Gastrocnemius medialis (tissue), 4 donors: ENCODE measurements around the gene C13orf42.

ENCODE experiments used
- POLR2A ChIP-seq, 2 donors: fragments of 450-650 bp; IDR thresholded peaks; one replicate each; pipeline ENCODE4 v1.6.1; 2017; ENCODE audit warnings: antibody characterized with exemption in 2 of 2, mild to moderate bottlenecking in 2 of 2, moderate library complexity in 2 of 2
- TF ChIP-seq, protein P1 (sequence below), 5 experiments: fragments of 450-650 bp in 3 of 5; fragments of 200-600 bp in 2 of 5; sonication (generic) in 2 of 5; IDR thresholded peaks in 4 of 5; conservative IDR thresholded peaks in 1 of 5; 1 replicate in 4 of 5; 2 replicates in 1 of 5; pipeline ENCODE4 v1.5.1; 2016 to 2019; ENCODE audit warnings: antibody characterized with exemption in 5 of 5, mild to moderate bottlenecking in 3 of 5, moderate library complexity in 3 of 5

DNA sequence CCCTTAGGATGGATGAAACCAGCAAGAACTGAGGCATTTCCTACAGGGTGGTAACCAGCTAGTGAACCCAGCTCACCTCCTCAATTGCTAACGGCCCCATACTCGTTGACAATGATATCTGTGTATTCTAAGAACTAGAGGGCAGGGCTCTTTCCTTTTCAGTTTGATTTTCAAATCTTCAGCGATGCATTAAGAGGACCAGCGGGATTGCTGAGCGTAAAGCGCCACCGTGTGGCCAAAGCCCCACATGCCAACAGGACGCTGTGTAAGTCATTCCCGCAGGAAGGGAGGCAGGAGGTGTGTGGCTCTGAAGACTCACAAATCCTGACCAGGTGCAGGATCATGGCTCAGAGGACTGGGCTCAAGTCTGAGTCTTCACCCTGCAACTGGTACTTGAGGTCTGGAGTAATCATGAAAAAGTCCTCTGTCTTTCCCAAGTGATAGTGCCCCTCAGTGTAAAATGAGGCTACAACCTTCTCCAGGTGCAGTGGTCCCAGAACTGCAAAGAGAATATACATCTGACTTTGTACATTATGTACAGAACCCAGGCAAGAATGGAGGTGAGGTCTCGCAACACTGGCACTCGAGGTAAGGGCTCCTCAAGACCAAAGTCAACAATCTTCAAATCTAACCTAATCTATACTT, 40.9 kb downstream of the C13orf42 start:
- TF ChIP-seq, protein P1, sequence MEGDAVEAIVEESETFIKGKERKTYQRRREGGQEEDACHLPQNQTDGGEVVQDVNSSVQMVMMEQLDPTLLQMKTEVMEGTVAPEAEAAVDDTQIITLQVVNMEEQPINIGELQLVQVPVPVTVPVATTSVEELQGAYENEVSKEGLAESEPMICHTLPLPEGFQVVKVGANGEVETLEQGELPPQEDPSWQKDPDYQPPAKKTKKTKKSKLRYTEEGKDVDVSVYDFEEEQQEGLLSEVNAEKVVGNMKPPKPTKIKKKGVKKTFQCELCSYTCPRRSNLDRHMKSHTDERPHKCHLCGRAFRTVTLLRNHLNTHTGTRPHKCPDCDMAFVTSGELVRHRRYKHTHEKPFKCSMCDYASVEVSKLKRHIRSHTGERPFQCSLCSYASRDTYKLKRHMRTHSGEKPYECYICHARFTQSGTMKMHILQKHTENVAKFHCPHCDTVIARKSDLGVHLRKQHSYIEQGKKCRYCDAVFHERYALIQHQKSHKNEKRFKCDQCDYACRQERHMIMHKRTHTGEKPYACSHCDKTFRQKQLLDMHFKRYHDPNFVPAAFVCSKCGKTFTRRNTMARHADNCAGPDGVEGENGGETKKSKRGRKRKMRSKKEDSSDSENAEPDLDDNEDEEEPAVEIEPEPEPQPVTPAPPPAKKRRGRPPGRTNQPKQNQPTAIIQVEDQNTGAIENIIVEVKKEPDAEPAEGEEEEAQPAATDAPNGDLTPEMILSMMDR (IDR thresholded peaks at IDR 0.05 in 4 of 5, conservative IDR thresholded peaks at IDR 0.05 in 1 of 5), result peak; percentile 56 to 90 (median 78)
- TF ChIP-seq POLR2A (IDR thresholded peaks at IDR 0.05), result no peak
